IPS DF 6.9 (cell line): ENCODE results near the gene ZNF790.
A peak's percentile ranks its signal among the peaks of the same experiment; 100 is the strongest.
"Not testable (repeated sequence)": the region's sequence is repeated elsewhere in the genome, so short reads cannot be mapped to it uniquely, and the experiment has no call there.

Source experiments
- DNase-seq: peaks from one replicate; pipeline ENCODE4 v3.0.0-alpha.2; 2013; ENCODE audit warnings: low read depth, low spot score
- H3K27ac ChIP-seq: one replicate; pipeline ENCODE4 v1.5.1; 2013; ENCODE audit warnings: low read length, control low read depth
- H3K27me3 ChIP-seq: 2 replicates; pipeline ENCODE4 v1.6.1; 2013; ENCODE audit warnings: mild to moderate bottlenecking, low read length; ENCODE audit not compliant: control insufficient read depth, insufficient read depth
- H3K36me3 ChIP-seq: 2 replicates; pipeline ENCODE4 v1.6.1; 2013; ENCODE audit warnings: low read length; ENCODE audit not compliant: control insufficient read depth, insufficient read depth
- H3K4me1 ChIP-seq: 2 replicates; pipeline ENCODE4 v1.6.1; 2013; ENCODE audit warnings: low read length; ENCODE audit not compliant: control insufficient read depth, insufficient read depth
- H3K4me3 ChIP-seq: 2 replicates; pipeline ENCODE4 v1.5.1; 2013; ENCODE audit warnings: mild to moderate bottlenecking, low read length
- H3K9me3 ChIP-seq: 2 replicates; pipeline ENCODE4 v1.6.1; 2013; ENCODE audit warnings: low read length, inconsistent platforms; ENCODE audit not compliant: control insufficient read depth, insufficient read depth
- WGBS: extraction: QIAGEN DNeasy Blood & Tissue Kit; methylation state at CpG from one replicate; pipeline ENCODE4 v1.1.7; 2013; ENCODE audit warnings: mixed read lengths, missing lambda C conversion rate; ENCODE audit not compliant: insufficient read length, insufficient coverage; 5-methylcytosine and 5-hydroxymethylcytosine counted together

The ZNF790 gene

DNA sequence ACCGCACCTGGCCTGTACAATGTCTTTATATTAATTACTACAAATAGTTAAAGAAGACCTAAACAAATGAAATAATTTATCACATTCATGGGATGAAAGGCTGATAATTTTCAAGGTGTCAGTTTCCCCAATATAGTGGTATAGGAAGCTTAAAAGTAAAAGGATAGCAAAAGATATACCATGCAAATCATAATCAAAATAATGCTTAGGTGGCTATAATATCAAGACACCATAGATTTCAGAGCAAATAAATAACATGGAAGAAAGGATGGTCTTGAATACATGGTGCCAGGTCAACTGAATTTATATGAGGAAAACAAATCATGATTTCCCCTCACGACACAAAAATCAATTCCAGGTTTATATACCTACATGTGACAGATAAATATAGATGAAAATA, 4.8 kb downstream of the ZNF790 start:
- H3K4me1 ChIP-seq = peaks cover 1% of the 10 kb centered on the region; the same call in 1 of the 2 replicates
- H3K9me3 ChIP-seq = no peaks in the 10 kb centered on the region
- H3K36me3 ChIP-seq = no peaks in the 10 kb centered on the region
- no peak overlapping the region for H3K27ac ChIP-seq
- H3K4me3 ChIP-seq = no peak overlapping the region
- no peaks in the 10 kb centered on the region for H3K27me3 ChIP-seq
- no peak for DNase-seq
- no CpG with 5 or more reads among the region's 2 CpGs for WGBS

GRCh38 chr19:36821758-36822157, 16.4 kb downstream of the ZNF790 start:
- H3K27me3 ChIP-seq = no peaks in the 10 kb centered on the region
- H3K27ac ChIP-seq = no peak overlapping the region
- DNase-seq = no peak
- H3K36me3 ChIP-seq = peaks cover 3% of the 10 kb centered on the region; the same call in 1 of the 2 replicates
- H3K4me3 ChIP-seq = no peak overlapping the region
- WGBS = no CpG with 5 or more reads among the region's 5 CpGs
- peaks cover 5% of the 10 kb centered on the region for H3K9me3 ChIP-seq
- H3K4me1 ChIP-seq = no peaks in the 10 kb centered on the region

- Histone ChIP-seq H3K27ac (no peak overlapping the region), H3K27me3 (no peaks in the 10 kb centered on the region), H3K4me3 (no peak overlapping the region), H3K36me3 (peaks cover 3% of the 10 kb centered on the region; the same call in 1 of the 2 replicates), H3K9me3 (peaks cover 5% of the 10 kb centered on the region), H3K4me1 (no peaks in the 10 kb centered on the region)
- DNase-seq = no peak
- WGBS = no CpG with 5 or more reads among the region's 7 CpGs
Measured at GRCh38 chr19:36819130-36819630, 19.0 kb downstream of the ZNF790 start.

- Histone ChIP-seq H3K4me3 (no peak overlapping the region), H3K4me1 (no peaks in the 10 kb centered on the region), H3K36me3 (no peaks in the 10 kb centered on the region), H3K27ac (no peak overlapping the region), H3K27me3 (no peaks in the 10 kb centered on the region), H3K9me3 (no peaks in the 10 kb centered on the region)
- no peak for DNase-seq
Measured at GRCh38 chr19:36807029-36807428, 31.2 kb downstream of the ZNF790 start.

DNA sequence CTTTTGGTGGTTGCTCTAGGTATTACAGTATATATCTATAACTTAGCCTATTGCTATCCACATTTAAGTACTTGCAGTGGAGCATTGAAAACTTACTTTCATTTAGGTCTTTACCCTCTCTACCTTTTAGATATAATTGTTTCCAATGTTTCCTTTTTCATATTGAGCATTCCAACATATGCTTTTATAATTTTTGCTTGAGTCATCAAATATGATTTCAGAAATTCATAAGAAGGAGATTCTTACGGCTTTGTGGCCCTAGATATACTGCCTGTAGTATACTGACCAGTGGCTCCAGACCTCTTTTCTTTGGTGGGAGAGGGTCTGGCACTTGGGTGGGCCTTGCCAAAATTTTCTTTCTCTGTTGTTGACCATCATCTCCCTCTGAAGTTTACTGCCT, 32.8 kb downstream of the ZNF790 start:
- no peaks in the 10 kb centered on the region for H3K4me1 ChIP-seq
- no peak for DNase-seq
- no peaks in the 10 kb centered on the region for H3K9me3 ChIP-seq
- H3K36me3 ChIP-seq = no peaks in the 10 kb centered on the region
- H3K27ac ChIP-seq = no peak overlapping the region
- no CpG with 5 or more reads among the region's 1 CpG for WGBS
- H3K4me3 ChIP-seq = no peak overlapping the region
- H3K27me3 ChIP-seq = no peaks in the 10 kb centered on the region

GRCh38 chr19:36797786-36798108, 40.4 kb downstream of the ZNF790 start:
- Histone ChIP-seq H3K9me3 (no peaks in the 10 kb centered on the region; the same call in 1 of the 2 replicates), H3K36me3 (peaks cover 2% of the 10 kb centered on the region; the same call in 1 of the 2 replicates), H3K27ac (no peak overlapping the region), H3K27me3 (no peaks in the 10 kb centered on the region), H3K4me3 (peak overlapping the region; percentile 76), H3K4me1 (no peaks in the 10 kb centered on the region)
- WGBS = no CpG with 5 or more reads among the region's 9 CpGs
- no peak for DNase-seq

DNA sequence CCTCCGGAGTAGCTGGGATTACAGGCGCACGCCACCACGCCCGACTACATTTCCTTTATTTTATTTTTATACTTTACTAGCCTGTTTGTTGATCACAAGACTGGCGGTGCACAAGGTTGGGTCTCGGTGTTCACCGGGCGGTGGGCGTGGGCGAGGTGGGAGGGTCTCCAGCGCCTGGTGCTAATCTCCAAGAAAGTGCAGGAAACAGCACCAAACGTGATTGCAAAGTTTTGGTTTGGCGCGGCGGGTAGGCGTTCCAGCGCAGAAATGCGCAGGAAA, 41.5 kb downstream of the ZNF790 start:
- Histone ChIP-seq H3K4me1 (no peaks in the 10 kb centered on the region), H3K36me3 (peaks cover 2% of the 10 kb centered on the region; the same call in 1 of the 2 replicates), H3K4me3 (peak overlapping the region; percentile 38; the same call in 1 of the 2 replicates), H3K27me3 (no peaks in the 10 kb centered on the region), H3K9me3 (no peaks in the 10 kb centered on the region; the same call in 1 of the 2 replicates), H3K27ac (no peak overlapping the region)
- no peak for DNase-seq
- no CpG with 5 or more reads among the region's 19 CpGs for WGBS

- no CpG with 5 or more reads among the region's 34 CpGs for WGBS
- not testable (repeated sequence) for H3K36me3 ChIP-seq, DNase-seq, H3K27ac ChIP-seq, H3K9me3 ChIP-seq, H3K27me3 ChIP-seq, H3K4me1 ChIP-seq
- peak overlapping the region; percentile 66; the same call in 1 of the 2 replicates for H3K4me3 ChIP-seq
Measured at GRCh38 chr19:36791420-36792141, 46.6 kb downstream of the ZNF790 start.

DNA sequence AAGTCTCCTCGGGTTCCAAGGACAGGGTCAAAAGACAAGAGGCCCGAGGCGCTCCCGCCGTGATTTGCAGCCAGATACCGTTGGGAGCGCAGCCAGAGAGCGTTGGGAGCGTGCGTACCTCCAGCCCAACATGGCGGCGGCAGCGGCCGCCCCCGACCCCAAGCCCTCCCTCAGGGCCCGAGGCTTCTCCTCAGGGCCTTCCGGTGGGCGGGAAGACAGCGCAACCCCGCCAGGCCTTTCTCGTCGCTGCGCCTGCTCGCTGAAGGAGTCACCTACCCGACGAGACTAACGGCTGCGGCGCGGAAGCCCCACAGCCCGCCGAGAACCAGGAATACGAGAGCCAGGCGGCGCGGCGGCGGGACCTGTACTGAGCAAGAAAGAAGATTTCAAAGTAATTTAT, 62.4 kb downstream of the ZNF790 start:
- H3K4me1 ChIP-seq = no peaks in the 10 kb centered on the region
- peak overlapping the region; percentile 33; the same call in 1 of the 2 replicates for H3K4me3 ChIP-seq
- no peaks in the 10 kb centered on the region for H3K36me3 ChIP-seq
- DNase-seq = no peak
- H3K27ac ChIP-seq = no peak overlapping the region
- H3K9me3 ChIP-seq = no peaks in the 10 kb centered on the region
- no CpG with 5 or more reads among the region's 38 CpGs for WGBS
- H3K27me3 ChIP-seq = no peaks in the 10 kb centered on the region

GRCh38 chr19:36773223-36773579, 65.0 kb downstream of the ZNF790 start:
- Histone ChIP-seq H3K4me1 (no peaks in the 10 kb centered on the region), H3K27ac (no peak overlapping the region), H3K4me3 (peak overlapping the region; percentile 97), H3K36me3 (no peaks in the 10 kb centered on the region), H3K9me3 (no peaks in the 10 kb centered on the region), H3K27me3 (no peaks in the 10 kb centered on the region)
- DNase-seq = no peak
- WGBS = no CpG with 5 or more reads among the region's 15 CpGs
